HepG2 (cell line): ENCODE data around the gene F7. TPM values are rescaled to one million over a fixed set of nuclear protein-coding genes. Genes with fewer than 3 reads are reported as not detected.
A peak's percentile ranks its signal among the peaks of the same experiment; 100 is the strongest.

Source experiments
- ATAC-seq: fragments of 200-7000 bp; cut with Tn5 transposase; 3 replicates; pipeline ENCODE4 v1.9.1; 2020; ENCODE audit warnings: mild to moderate bottlenecking, moderate library complexity
- BruUV-seq: library from RNA; stranded (reverse); fragments of 400-500 nt; replicated peaks from 2 replicates; lab custom pipeline; 2021; lab: Mats Ljungman, UMichigan
- CTCF ChIA-PET: fragments of 300-600 bp; formaldehyde crosslinking; extraction: SDS; loops from one replicate; lab custom pipeline; 2021; ENCODE audit warnings: low total read pairs, inconsistent platforms, low intra/inter-chr PET ratio; lab: Yijun Ruan, JAX
- POLR2A ChIA-PET: fragments of 350-600 bp; sonication (Branson Sonifier 250); formaldehyde crosslinking; loops from one replicate; lab custom pipeline; 2020; ENCODE audit warnings: antibody characterized with exemption, inconsistent platforms; lab: Yijun Ruan, JAX
- DNase-seq: peaks from one replicate; pipeline ENCODE4 v3.0.0-alpha.2; 2015; ENCODE audit warnings: low spot score
- FAIRE-seq: peaks from 3 replicates; lab custom pipeline; 2011; peaks lifted over from hg19 to GRCh38; lab: Jason Lieb, UNC
- H2AFZ ChIP-seq: one replicate; pipeline ENCODE4 v1.6.1; 2011; ENCODE audit warnings: low read length, inconsistent platforms
- H3K27ac ChIP-seq: fragments of 300-600 bp; 3 replicates; pipeline ENCODE4 v1.8.0; 2011; ENCODE audit warnings: mixed run types, mild to moderate bottlenecking, mixed read lengths, low read length, inconsistent platforms; ENCODE audit not compliant: insufficient read depth; ENCODE audit errors: extremely low read length
- H3K27me3 ChIP-seq, 2 experiments: fragments of 200-600 bp in 1 of 2; 2 replicates in 1 of 2; 3 replicates in 1 of 2; pipeline versions ENCODE4 v1.6.0 to v1.8.0; 2011; ENCODE audit warnings: low read length in 2 of 2, mild to moderate bottlenecking in 2 of 2, moderate library complexity in 2 of 2, inconsistent platforms in 1 of 2; ENCODE audit not compliant: insufficient read depth in 2 of 2, control insufficient read depth in 1 of 2
- H3K36me3 ChIP-seq, 2 experiments: fragments of 200-600 bp in 1 of 2; replicated peaks in 1 of 2; 2 replicates in 1 of 2; 3 replicates in 1 of 2; pipeline versions ENCODE4 v1.5.1 to v1.8.0; 2011; ENCODE audit warnings: low read length in 2 of 2, inconsistent platforms in 1 of 2; ENCODE audit not compliant: insufficient read depth in 2 of 2, control insufficient read depth in 1 of 2
- H3K4me1 ChIP-seq: 2 replicates; pipeline ENCODE4 v1.5.1; 2012; ENCODE audit warnings: low read length, inconsistent platforms; ENCODE audit not compliant: insufficient read depth
- H3K4me2 ChIP-seq: 2 replicates; pipeline ENCODE4 v1.6.0; 2011; ENCODE audit warnings: low read depth, low read length, inconsistent platforms
- H3K4me3 ChIP-seq, 3 experiments: fragments of 200-600 bp in 1 of 3; sonication (generic), shearing (Covaris generic) in 1 of 3; replicated peaks in 1 of 3; 2 replicates each; pipeline ENCODE4 v1.5.1; 2011 to 2016; ENCODE audit warnings: low read length in 3 of 3, inconsistent platforms in 2 of 3, low read depth in 2 of 3, mild to moderate bottlenecking in 2 of 3, control low read depth in 1 of 3, mixed read lengths in 1 of 3; ENCODE audit not compliant: insufficient read depth in 1 of 3
- H3K79me2 ChIP-seq: one replicate; pipeline ENCODE4 v1.6.1; 2011; ENCODE audit warnings: low read length, inconsistent platforms; ENCODE audit not compliant: insufficient read depth
- H3K9ac ChIP-seq: 2 replicates; pipeline ENCODE4 v1.6.0; 2011; ENCODE audit warnings: mild to moderate bottlenecking, low read depth, low read length, inconsistent platforms; ENCODE audit not compliant: insufficient read depth
- H3K9me3 ChIP-seq: 2 replicates; pipeline ENCODE4 v1.5.1; 2012; ENCODE audit warnings: mild to moderate bottlenecking, low read length
- H4K20me1 ChIP-seq: 2 replicates; pipeline ENCODE4 v1.6.0; 2011; ENCODE audit warnings: inconsistent platforms, mild to moderate bottlenecking, low read length, moderate library complexity; ENCODE audit not compliant: insufficient read depth
- ARID3A ChIP-seq: IDR thresholded peaks from 2 replicates; pipeline ENCODE4 v1.6.1; 2012; ENCODE audit warnings: low read depth, low read length, improper control_type of control experiment
- ARNT2 ChIP-seq: sonication (generic); formaldehyde crosslinking; IDR thresholded peaks from 2 replicates; pipeline ENCODE4 v1.8.0; 2022; ENCODE audit warnings: mild to moderate bottlenecking, low read depth, missing genetic modification reagents, moderate library complexity
- ATM ChIP-seq: fragments of 450-650 bp; IDR thresholded peaks from 2 replicates; pipeline ENCODE4 v1.7.1; 2017; ENCODE audit warnings: mild to moderate bottlenecking, borderline replicate concordance
- FOXO4 ChIP-seq: sonication (generic); formaldehyde crosslinking; conservative IDR thresholded peaks from 2 replicates; pipeline ENCODE4 v1.8.1; 2023; ENCODE audit warnings: missing genetic modification reagents
- GABPB1 ChIP-seq: IDR thresholded peaks from 2 replicates; pipeline ENCODE4 v1.6.1; 2016; ENCODE audit warnings: mild to moderate bottlenecking, missing genetic modification reagents, moderate library complexity, missing compliant biosample characterization
- HNF4G ChIP-seq, 2 experiments: sonication (generic) in 1 of 2; formaldehyde crosslinking in 1 of 2; IDR thresholded peaks; 2 replicates each; pipeline versions ENCODE4 v1.4.0 to v1.6.1; 2011 to 2020; ENCODE audit warnings: borderline replicate concordance in 2 of 2, low read depth in 2 of 2, mild to moderate bottlenecking in 2 of 2, low read length in 1 of 2, missing genetic modification reagents in 1 of 2, moderate library complexity in 1 of 2
- JDP2 ChIP-seq: sonication (generic); formaldehyde crosslinking; IDR thresholded peaks from 2 replicates; pipeline ENCODE4 v1.8.1; 2022; ENCODE audit warnings: missing genetic modification reagents, borderline replicate concordance
- MNT ChIP-seq: fragments of 450-650 bp; IDR thresholded peaks from 2 replicates; pipeline ENCODE4 v1.6.1; 2016
- NFATC3 ChIP-seq: sonication (generic); formaldehyde crosslinking; IDR thresholded peaks from 2 replicates; pipeline ENCODE4 v1.5.1; 2020; ENCODE audit warnings: mild to moderate bottlenecking, missing genetic modification reagents
- TRIM24 ChIP-seq: sonication (generic); formaldehyde crosslinking; IDR thresholded peaks from 2 replicates; pipeline ENCODE4 v1.8.0; 2022; ENCODE audit warnings: mild to moderate bottlenecking, missing genetic modification reagents
- ZGPAT ChIP-seq: IDR thresholded peaks from 2 replicates; pipeline ENCODE4 v1.6.1; 2016; ENCODE audit warnings: mild to moderate bottlenecking
- ZNF263 ChIP-seq: sonication (generic); formaldehyde crosslinking; IDR thresholded peaks from 2 replicates; pipeline ENCODE4 v1.4.0; 2020; ENCODE audit warnings: missing genetic modification reagents
- ZNF362 ChIP-seq: sonication (generic); formaldehyde crosslinking; IDR thresholded peaks from 2 replicates; pipeline ENCODE4 v1.4.0; 2020; ENCODE audit warnings: missing genetic modification reagents, mild to moderate bottlenecking, borderline replicate concordance
- ZNF605 ChIP-seq: sonication (generic); formaldehyde crosslinking; IDR thresholded peaks from 2 replicates; pipeline ENCODE4 v1.8.0; 2022; ENCODE audit warnings: mild to moderate bottlenecking, missing genetic modification reagents
- ZNF816 ChIP-seq: sonication (generic); formaldehyde crosslinking; IDR thresholded peaks from 2 replicates; pipeline ENCODE4 v1.8.0; 2022; ENCODE audit warnings: missing genetic modification reagents, mild to moderate bottlenecking, borderline replicate concordance
- WGBS: methylation state at CpG from one replicate; pipeline ENCODE4 v1.1.6; 2017; ENCODE audit warnings: low lambda C conversion rate; 5-methylcytosine and 5-hydroxymethylcytosine counted together
- in situ Hi-C: cut with HindIII; loops from 2 replicates; pipeline ENCODE4 v1.10.0; 2017; ENCODE audit warnings: low pct_unique_long_range_greater_than_20kb; ENCODE audit not compliant: extremely low pct_ligation_motif_present
- intact Hi-C: fragments of 100-400 bp; cut with micrococcal nuclease; formaldehyde crosslinking; loops from one replicate; pipeline ENCODE4 v1.10.0; 2022; ENCODE audit not compliant: unreplicated experiment
- polyA plus RNA-seq, 8 experiments: library from polyadenylated mRNA; depleted of rRNA in 3 of 8; stranded (reverse) in 7 of 8; unstranded in 1 of 8; fragments of >200 nt; fragmentation: Illumina TruSeq in 4 of 8; extraction: Trizol in 4 of 8; gene quantifications; 2 replicates each; pipeline versions ENCODE4 v1.2.1 to v1.2.3, GENCODE V29; 2011 to 2016; ENCODE audit warnings: low read depth in 4 of 8, missing spikeins in 1 of 8, mixed read lengths in 1 of 8; ENCODE audit not compliant: insufficient read depth in 1 of 8
- total RNA-seq, 5 experiments: library from RNA; depleted of rRNA; stranded (reverse); fragments of >200 nt; fragmentation: Illumina TruSeq; extraction: Trizol; gene quantifications; 2 replicates each; pipeline ENCODE4 v1.2.3, GENCODE V29; 2016; ENCODE audit warnings: low read depth in 1 of 5

F7 gene
- total and polyA plus RNA-seq, 2 of the 13 experiments (the other 11 are each of a cell fraction or from before 2014, with no cell fraction given) = 12.6 to 26.5 TPM

- POLR2A ChIA-PET = interaction anchor here (0.8 to 4.6 kb wide), 7 partner anchors 8 to 153 kb away, joined by 3 to 71 read pairs (median 4); partner anchors contain the start of gene F10
- 4% methylated on average over 13 of the region's 16 CpGs for WGBS
- CTCF ChIA-PET = no interaction called here
- no peak for DNase-seq
- H3K36me3 ChIP-seq = no peaks in the 10 kb centered on the region
- H3K9me3 ChIP-seq = no peaks in the 10 kb centered on the region
- peak overlapping the region; percentile 98 for H3K27ac ChIP-seq
- H3K4me2 ChIP-seq = peak overlapping the region; percentile 96
- BruUV-seq = no TSS peak
- H3K4me1 ChIP-seq = peaks cover 39% of the 10 kb centered on the region
- H3K79me2 ChIP-seq = peaks cover 8% of the 10 kb centered on the region
- H4K20me1 ChIP-seq = no peaks in the 10 kb centered on the region
- H3K4me3 ChIP-seq = peak overlapping the region; percentile 60 to 76 (median 75)
- no peaks in the 10 kb centered on the region for H3K27me3 ChIP-seq
- peak overlapping the region; percentile 78 for H3K9ac ChIP-seq
- intact Hi-C loops (loop anchor here (2.0 kb wide), 1 partner anchor 17 kb away; the partner anchor contains the start of gene F10), in situ Hi-C loops (no loop called here)
- ATAC-seq = peak; percentile 22
- no peak for FAIRE-seq
- H2AFZ ChIP-seq = no peak overlapping the region
- 0 out of 2 replicates have a peak, but pooled peaks have one; percentile 28 for TF ChIP-seq ZNF605 (CRISPR knock-in tag)
- 0 out of 2 replicates have a peak, but pooled peaks have one; percentile 25 for TF ChIP-seq FOXO4
- no peak for TF ChIP-seq ZNF362 (CRISPR knock-in tag)
- TF ChIP-seq ATM = no peak
- no peak for TF ChIP-seq ARID3A
- TF ChIP-seq HNF4G (IDR thresholded peaks at IDR 0.05; ENCODE audit: borderline replicate concordance, low read depth, low read length) = no peak
- no peak for TF ChIP-seq HNF4G (CRISPR knock-in tag; IDR thresholded peaks at IDR 0.05; ENCODE audit: borderline replicate concordance, low read depth)
- no peak; the same call in 1 of the 2 replicates for TF ChIP-seq ARNT2 (CRISPR knock-in tag)
- no peak for TF ChIP-seq TRIM24 (CRISPR knock-in tag)
- TF ChIP-seq GABPB1 = no peak
- TF ChIP-seq ZNF816 = peak; percentile 70; the same call in 1 of the 2 replicates
- TF ChIP-seq NFATC3 (CRISPR knock-in tag) = no peak
- TF ChIP-seq ZGPAT (CRISPR knock-in tag) = no peak; the same call in 1 of the 2 replicates
- TF ChIP-seq MNT = no peak
- TF ChIP-seq ZNF263 (CRISPR knock-in tag) = peak; percentile 90
- no peak for TF ChIP-seq JDP2 (CRISPR knock-in tag)
These were observed 396 bp downstream of the F7 start for GRCh38 chr13:113105921-113106452.
